Osteocyte (in vitro differentiated cells): ENCODE results near the gene ZNF445. TPM values are rescaled to one million over a fixed set of nuclear protein-coding genes. Genes with fewer than 3 reads are reported as not detected.

Experiments
- DNase-seq: peaks from one replicate; pipeline ENCODE4 v3.0.0; 2021; ENCODE audit warnings: mixed read lengths; ENCODE audit not compliant: unreplicated experiment; ENCODE audit errors: extremely low spot score
- H3K27ac Mint-ChIP-seq: one replicate; pipeline ENCODE4 v1.8.0; 2021; ENCODE audit warnings: mild to moderate bottlenecking, mixed read lengths; ENCODE audit not compliant: unreplicated experiment
- H3K27me3 Mint-ChIP-seq: one replicate; pipeline ENCODE4 v1.8.0; 2021; ENCODE audit warnings: mixed read lengths; ENCODE audit not compliant: unreplicated experiment
- H3K36me3 Mint-ChIP-seq: one replicate; pipeline ENCODE4 v1.8.0; 2021; ENCODE audit warnings: mixed read lengths; ENCODE audit not compliant: unreplicated experiment
- H3K4me1 Mint-ChIP-seq: one replicate; pipeline ENCODE4 v1.8.0; 2021; ENCODE audit warnings: mixed read lengths; ENCODE audit not compliant: unreplicated experiment
- H3K4me3 Mint-ChIP-seq: one replicate; pipeline ENCODE4 v1.8.0; 2021; ENCODE audit warnings: mild to moderate bottlenecking, moderate library complexity, mixed read lengths; ENCODE audit not compliant: unreplicated experiment
- H3K9me3 Mint-ChIP-seq: one replicate; pipeline ENCODE4 v1.8.0; 2021; ENCODE audit warnings: mixed read lengths; ENCODE audit not compliant: unreplicated experiment
- CTCF ChIP-seq: fragments of 200-600 bp; sonication (generic); IDR thresholded peaks from 2 replicates; pipeline ENCODE4 v1.5.0; 2021; ENCODE audit warnings: antibody characterized with exemption, mild to moderate bottlenecking, moderate library complexity
- total RNA-seq: library from RNA; stranded (reverse); gene quantifications from 2 replicates; pipeline ENCODE4 v1.2.1, GENCODE V29; 2021

The ZNF445 gene
- total RNA-seq, 1 donor from 2014 or later = 26.1 TPM

- no peak for TF ChIP-seq CTCF
- no peak overlapping the region for H3K27ac Mint-ChIP-seq
- peaks cover 29% of the 10 kb centered on the region for H3K9me3 Mint-ChIP-seq
- peaks cover 59% of the 10 kb centered on the region for H3K36me3 Mint-ChIP-seq
- no peak overlapping the region for H3K4me3 Mint-ChIP-seq
- no peak for DNase-seq
- H3K27me3 Mint-ChIP-seq = no peaks in the 10 kb centered on the region
- H3K4me1 Mint-ChIP-seq = no peaks in the 10 kb centered on the region
These were observed 32.4 kb downstream of the ZNF445 start for GRCh38 chr3:44444896-44445691.

DNA sequence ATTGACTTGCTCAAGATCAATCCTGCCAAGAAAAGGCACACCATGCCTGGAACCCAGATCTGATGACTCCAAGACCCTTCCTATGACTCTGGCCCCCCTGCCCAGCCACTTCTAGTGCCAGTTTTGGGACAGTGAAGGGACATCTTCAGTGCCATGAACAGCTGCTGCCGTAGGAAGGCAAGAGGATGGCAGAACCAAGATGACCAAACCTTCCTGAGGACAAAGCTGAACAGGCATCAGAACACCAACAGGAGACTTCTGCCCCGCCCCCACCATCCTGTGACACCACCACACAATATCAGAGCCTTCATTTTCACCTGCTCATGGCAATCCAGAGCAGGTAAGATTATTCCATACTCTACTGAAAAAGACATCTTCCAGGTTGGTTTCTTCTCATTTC lies 33.0 kb downstream of the ZNF445 start:
- Mint-ChIP-seq H3K9me3 (peaks cover 28% of the 10 kb centered on the region), H3K4me3 (no peak overlapping the region), H3K27me3 (no peaks in the 10 kb centered on the region), H3K27ac (no peak overlapping the region), H3K4me1 (no peaks in the 10 kb centered on the region), H3K36me3 (peaks cover 56% of the 10 kb centered on the region)
- DNase-seq = no peak
- TF ChIP-seq CTCF = no peak

- DNase-seq = no peak
- Mint-ChIP-seq H3K36me3 (peaks cover 39% of the 10 kb centered on the region), H3K27ac (no peak overlapping the region), H3K27me3 (no peaks in the 10 kb centered on the region), H3K4me3 (no peak overlapping the region), H3K9me3 (peaks cover 11% of the 10 kb centered on the region), H3K4me1 (no peaks in the 10 kb centered on the region)
- TF ChIP-seq CTCF = no peak
These were observed 34.7 kb downstream of the ZNF445 start for GRCh38 chr3:44442596-44443309.

- H3K27ac Mint-ChIP-seq = no peak overlapping the region
These were observed 37.8 kb downstream of the ZNF445 start for GRCh38 chr3:44439499-44440295.

More at GRCh38 chr3:44439499-44440295, 37.8 kb downstream of the ZNF445 start:
- Mint-ChIP-seq H3K4me3 (no peak overlapping the region), H3K9me3 (no peaks in the 10 kb centered on the region), H3K4me1 (no peaks in the 10 kb centered on the region), H3K36me3 (peaks cover 19% of the 10 kb centered on the region), H3K27me3 (no peaks in the 10 kb centered on the region)
- DNase-seq = no peak
- TF ChIP-seq CTCF = no peak
